SU-DHL-6 (cell line): Measurements from ENCODE around the gene AIG1.

Experiments
- CTCF ChIP-seq: fragments of 200-600 bp; sonication (generic); IDR thresholded peaks from one replicate; pipeline ENCODE4 v1.5.1; 2017; ENCODE audit warnings: antibody characterized with exemption, mild to moderate bottlenecking, low read length, moderate library complexity; ENCODE audit not compliant: insufficient read depth, poor library complexity, severe bottlenecking
- EZH2phosphoT487 ChIP-seq: fragments of 200-600 bp; sonication (generic), shearing (Covaris generic); conservative IDR thresholded peaks from 2 replicates; pipeline ENCODE4 v1.6.1; 2018; ENCODE audit warnings: mild to moderate bottlenecking, antibody characterized with exemption, low read length, moderate library complexity, mixed read lengths

- no peak for TF ChIP-seq CTCF
- TF ChIP-seq EZH2phosphoT487, result no peak
These were observed 117.0 kb downstream of the AIG1 start for GRCh38 chr6:143177706-143178105.
